NCI-H345 (cell line): ENCODE results near the gene SLC5A5.
A peak's percentile ranks its signal among the peaks of the same experiment; 100 is the strongest.
"Not testable (repeated sequence)": the region's sequence is repeated elsewhere in the genome, so short reads cannot be mapped to it uniquely, and the experiment has no call there.

Experiments used
- DNase-seq: peaks from one replicate; lab custom pipeline; 2025; lab: John Stamatoyannopoulos, UW

The SLC5A5 gene

DNA sequence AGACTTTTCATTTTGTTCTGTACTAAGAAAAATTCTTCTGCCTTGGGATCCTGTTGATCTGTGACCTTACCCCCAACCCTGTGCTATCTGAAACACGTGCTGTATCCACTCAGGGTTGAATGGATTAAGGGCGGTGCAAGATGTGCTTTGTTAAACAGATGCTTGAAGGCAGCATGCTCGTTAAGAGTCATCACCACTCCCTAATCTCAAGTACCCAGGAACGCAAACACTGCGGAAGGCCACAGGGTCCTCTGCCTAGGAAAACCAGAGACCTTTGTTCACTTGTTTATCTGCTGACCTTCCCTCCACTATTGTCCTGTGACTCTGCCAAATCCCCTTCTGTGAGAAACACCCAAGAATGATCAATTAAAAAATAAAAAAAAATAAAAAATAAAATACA lies 47.4 kb downstream of the SLC5A5 start:
- not testable (repeated sequence) for DNase-seq

DNA sequence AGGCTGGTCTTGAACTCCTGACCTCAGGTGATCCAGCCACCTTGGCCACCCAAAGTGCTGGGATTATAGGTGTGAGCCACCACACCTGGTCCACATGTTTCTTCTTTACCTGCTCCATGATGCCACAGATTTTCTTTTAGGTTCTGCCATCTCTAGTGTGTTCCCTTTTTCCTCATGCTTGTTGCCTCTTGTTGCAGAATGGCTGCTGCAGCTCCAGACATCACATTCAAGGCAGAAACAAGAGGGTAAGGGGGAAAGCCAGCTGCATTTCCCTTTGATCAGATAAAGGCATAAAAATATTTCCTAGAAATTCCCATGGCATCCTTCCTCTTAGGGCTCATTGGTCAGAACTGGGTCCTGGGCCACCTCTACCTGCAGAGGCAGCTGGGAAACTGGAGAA lies 48.8 kb downstream of the SLC5A5 start:
- DNase-seq, result no peak

DNA sequence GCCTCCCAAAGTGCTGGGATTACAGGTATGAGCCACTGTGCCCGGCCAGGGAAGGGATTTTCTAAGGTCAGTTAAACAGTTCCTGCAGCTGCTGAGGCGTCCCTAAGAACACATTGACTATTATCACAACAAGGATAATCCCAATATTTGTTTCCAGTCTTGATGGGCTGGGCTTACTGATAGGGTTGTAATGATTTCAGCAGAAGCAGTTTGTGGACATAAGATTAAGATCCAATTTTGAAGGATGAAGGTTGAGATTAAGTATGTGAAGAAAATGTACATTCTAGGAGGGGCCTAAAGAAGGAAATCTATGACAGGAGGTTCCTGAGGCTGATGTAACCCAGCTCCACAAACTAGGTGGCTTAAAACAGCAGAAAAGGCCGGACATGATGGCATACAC lies 50.4 kb downstream of the SLC5A5 start:
- no peak for DNase-seq

DNA sequence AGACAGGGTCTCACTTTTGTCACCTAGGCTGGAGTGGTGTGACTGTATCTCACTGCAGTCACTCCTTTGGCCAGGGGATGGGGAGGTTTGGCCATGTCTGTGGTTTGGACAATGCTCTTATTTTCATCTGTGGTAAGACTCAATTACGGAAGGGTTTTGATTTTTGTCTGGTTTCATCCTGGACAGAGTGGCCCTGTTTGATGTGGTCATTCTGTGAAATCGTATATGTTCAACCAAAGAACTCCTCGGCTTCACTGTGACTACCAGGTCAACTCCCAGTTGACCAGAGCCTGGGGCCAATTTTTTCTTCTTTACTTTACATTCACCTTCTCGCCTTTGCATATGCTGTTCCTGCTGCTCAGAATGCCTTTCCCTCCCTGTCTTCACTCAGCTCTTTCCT lies 54.3 kb downstream of the SLC5A5 start:
- DNase-seq, result no peak

DNA sequence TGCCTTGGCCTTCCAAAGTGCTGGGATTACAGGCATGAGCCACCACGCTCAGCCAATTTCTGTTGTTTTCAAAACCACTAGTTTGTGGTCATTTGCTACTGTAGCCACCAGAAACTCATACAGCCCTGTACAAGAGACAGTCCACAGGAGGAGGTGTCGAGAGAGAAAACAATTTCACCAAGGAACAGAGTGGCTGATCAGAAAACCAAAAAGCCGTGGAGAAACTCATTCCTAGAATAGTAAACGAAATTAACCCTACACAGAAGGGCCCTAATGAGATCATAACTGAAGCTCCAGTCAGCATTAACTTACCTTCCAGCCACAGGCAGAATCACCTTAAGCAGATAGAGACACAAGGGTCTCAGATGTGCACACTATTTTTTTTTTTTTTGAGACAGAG lies 57.3 kb downstream of the SLC5A5 start:
- no peak for DNase-seq

DNA sequence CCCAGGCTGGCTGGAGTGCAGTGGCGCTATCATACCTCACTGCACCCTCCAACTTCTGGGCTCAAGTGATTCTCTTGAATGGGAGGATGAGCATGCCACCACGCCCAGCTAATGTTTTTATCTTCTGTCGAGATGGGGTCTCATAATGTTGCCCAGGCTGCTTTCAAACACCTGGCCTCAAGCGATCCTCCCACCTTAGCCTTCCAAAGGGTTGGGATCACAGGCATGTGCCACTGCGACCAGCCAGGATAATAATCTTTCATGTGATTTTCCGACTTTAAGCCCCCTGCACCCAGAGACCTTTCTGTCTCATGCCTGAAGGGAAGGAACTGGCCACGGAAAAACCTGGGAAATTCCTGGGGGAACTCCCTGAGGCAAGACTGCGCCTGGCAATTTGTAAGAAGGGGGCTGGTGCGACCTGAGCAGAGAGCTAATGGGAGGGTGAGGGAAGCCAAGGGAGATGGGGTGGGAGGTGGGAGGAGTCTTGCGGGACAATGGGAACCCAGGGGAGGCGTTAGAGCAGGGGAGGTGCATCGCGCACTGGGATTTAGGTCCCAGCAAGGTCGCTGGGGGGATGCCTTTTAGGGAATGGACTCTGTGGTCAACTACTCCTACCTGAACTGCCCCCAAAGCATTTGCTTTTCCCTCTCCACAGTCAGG lies 59.9 kb downstream of the SLC5A5 start:
- DNase-seq, result no peak

DNA sequence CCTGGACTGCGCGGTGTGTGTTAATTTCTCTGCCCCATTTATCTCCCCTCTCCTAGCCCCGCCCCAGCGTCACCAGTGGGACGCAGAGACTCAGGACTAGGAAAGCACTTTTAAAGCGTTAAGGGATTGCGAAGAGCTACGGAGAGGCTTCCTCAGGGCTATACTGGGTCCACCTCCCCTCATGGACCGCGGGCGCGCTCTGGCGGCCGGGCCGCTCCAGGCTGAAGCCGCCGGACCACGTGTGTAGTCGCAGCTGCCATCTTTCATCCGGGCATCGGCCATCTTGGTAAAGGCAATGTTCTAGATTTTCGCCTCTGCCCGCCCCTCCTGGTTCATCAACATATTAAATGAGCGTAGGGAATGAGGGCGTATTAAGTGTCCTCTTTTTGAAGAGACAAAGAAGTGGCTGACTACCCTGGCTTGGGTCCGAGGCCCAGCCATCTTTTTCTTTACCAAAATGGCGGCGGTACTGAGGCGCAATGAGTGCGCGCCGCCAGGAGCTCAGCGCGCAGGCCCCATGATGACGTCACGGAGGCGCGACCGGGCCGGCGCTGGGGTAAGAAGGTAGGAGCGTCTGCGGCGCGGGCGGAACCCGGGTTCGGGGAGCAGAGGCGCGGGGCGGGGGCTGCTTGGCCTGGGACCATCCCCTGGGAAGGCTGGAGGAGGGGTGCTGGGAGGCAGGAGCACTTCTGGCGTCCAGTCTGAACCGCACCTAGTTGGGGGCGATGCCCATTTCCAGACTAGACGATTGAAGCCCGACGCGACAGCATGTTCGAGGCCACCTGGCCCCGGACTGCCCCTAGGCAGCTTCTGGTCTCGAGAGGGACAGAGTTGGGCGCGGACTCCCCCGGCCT lies 61.0 kb downstream of the SLC5A5 start, which contains the start of gene CCDC124:
Gene CCDC124 (plus strand): TSS at position 531 of the 854 bp plus-strand sequence. CDS start 3,406 bp downstream, outside the sequence.
- DNase-seq, result peak; percentile 86

DNA sequence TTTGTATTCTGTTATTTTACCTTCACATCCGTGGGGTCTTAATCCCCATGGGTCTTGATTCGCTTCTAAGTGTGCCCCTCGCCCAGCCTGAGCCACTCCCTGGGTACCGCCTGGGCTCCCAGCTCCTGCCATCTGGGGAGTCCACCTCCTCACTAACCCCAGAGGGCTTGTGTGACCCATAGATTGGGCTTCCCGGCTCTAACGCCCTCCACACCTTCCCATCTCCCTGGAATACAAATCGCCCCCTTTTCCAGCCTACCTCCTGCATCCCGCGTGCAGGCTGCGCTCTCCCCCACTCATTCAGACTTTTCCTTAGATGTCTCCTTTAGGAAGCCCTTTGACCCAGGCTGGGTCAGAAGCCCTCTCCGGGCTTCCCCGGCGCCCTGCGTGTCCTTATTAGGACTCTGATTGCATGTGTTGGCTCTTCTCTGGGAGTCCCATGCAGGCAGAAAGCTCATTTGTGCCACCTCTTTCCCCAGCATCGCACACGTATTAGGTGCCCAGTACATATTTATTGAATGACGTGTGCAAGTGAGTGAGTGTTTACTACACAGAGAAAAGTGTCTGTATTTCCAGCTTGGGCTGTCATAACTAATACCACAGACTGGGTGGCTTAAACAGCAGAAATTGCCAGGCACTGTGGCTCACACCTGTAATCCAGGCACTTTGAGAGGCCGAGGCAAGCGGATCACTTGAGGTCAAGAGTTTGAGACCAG lies 61.8 kb downstream of the SLC5A5 start:
- no peak for DNase-seq

DNA sequence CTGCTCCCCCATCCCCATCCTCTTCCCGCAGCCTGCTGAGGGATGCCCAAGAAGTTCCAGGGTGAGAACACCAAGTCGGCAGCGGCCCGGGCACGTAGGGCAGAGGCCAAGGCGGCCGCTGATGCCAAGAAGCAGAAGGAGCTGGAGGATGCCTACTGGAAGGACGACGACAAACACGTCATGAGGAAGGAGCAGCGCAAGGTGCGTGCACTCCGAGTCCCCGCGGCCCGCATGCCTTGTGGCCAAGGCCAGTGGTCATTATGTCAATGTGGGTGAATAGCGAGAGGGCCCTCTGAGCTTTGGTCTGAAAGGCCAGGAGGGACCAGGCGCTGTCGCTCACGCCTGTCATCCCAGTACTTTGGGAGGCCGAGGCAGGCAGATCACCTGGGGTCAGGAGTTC lies 64.6 kb downstream of the SLC5A5 start:
- no peak for DNase-seq

DNA sequence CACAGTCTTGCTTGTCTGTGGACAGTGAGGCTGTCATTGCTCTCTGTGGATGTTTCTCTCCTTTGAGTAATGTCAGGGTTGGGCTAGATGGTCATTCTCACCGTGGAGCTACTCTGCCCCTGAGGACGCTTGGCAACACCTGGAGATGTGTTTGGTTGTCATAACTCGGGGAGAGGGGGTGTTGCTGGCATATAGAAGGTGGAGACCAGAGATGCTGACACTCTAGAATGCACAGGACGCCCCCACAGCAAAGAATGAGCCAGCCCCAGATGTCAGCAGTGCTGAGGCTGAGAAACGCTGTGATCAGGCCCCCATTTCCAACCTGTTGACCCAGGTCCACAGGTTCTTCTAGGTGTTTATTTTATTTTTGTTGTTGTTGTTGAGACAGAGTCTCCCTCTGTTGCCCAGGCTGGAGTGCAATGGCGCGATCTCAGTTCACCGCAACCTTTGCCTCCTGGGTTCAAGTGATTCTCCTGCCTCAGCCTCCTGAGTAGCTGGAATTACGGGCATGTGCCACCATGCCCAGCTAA lies 65.7 kb downstream of the SLC5A5 start:
- no peak for DNase-seq

DNA sequence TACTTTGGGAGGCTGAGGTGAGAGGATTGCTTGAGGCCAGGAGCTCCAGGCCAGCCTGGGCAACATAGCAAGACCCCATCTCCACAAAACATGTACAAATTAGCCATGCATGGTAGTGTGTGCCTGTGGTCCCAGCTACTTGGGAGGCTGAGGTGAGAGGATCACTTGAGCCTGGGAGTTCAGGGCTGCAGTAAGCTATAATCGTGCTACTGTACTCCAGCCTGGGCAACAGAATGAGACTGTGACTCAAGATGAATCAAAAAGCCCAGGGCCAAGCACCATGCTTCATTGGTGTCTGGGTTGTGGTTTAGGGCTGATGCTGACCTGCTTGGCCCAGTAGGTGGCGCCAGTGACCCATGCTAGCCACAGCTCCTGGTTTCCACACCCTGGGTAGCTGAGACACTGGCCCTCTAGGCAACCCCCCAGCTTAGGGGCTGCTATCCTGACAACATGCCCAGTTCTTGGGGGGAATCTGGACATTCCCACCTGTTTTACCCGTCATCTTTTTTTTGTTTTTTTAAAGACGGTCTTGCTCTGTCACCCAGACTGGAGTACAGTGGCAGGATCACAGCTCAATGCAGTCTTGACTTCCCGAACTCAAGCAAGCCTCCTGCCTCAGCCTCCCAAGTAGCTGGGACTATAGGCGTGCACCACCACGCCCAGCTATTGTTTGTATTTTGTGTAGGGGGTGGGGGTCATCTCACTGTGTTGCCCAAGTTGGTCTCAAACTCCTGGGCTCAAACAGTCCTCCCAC lies 66.5 kb downstream of the SLC5A5 start:
- DNase-seq, result peak; percentile 24

DNA sequence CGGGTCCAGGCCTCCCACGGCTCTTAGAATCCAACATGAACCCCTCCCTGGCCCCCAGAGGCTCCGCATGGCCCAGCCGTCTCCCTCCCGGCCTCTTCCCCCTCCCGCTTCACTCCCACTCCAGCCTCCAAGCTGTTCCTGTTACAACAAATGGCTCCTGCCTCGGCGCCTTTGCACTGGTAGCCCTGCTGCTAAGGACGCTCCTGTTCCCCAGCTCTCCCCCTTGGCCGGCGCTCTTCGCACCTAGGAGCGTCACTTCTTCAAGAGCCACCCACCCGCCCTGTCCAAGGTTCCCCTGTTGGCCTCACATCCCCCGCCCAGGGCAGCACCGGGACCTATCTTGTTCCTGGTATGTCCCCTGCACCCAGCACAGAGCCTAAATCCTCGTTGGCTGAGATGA lies 70.4 kb downstream of the SLC5A5 start:
- no peak for DNase-seq

DNA sequence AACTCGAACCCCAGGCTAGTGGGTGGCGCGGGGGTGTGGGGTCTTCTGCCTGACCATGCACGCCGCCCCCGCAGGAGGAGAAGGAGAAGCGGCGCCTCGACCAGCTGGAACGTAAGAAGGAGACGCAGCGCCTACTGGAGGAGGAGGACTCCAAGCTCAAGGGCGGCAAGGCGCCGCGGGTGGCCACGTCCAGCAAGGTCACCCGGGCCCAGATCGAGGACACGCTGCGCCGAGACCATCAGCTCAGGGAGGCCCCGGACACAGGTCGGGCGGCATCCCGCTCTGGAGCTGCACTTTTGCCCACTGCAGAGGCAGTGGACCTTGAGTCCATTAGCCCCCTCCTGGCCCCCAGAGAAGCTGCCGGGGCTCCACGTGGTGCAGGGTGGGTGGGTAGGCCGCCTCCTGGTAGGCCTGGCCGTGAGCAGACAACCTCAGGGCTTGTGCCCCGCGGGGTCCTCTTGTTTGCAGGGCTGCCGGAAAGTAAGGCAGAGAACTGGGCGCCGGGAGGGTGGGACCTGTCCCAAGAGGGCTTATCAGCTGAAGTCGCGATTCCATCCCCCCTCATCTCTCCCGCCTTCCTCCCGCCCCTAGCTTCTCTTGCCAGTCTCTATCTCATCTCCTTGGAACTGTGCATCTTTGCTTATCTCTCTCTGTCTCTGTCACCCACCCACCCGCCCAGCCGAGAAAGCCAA lies 71.0 kb downstream of the SLC5A5 start:
- DNase-seq, result no peak

DNA sequence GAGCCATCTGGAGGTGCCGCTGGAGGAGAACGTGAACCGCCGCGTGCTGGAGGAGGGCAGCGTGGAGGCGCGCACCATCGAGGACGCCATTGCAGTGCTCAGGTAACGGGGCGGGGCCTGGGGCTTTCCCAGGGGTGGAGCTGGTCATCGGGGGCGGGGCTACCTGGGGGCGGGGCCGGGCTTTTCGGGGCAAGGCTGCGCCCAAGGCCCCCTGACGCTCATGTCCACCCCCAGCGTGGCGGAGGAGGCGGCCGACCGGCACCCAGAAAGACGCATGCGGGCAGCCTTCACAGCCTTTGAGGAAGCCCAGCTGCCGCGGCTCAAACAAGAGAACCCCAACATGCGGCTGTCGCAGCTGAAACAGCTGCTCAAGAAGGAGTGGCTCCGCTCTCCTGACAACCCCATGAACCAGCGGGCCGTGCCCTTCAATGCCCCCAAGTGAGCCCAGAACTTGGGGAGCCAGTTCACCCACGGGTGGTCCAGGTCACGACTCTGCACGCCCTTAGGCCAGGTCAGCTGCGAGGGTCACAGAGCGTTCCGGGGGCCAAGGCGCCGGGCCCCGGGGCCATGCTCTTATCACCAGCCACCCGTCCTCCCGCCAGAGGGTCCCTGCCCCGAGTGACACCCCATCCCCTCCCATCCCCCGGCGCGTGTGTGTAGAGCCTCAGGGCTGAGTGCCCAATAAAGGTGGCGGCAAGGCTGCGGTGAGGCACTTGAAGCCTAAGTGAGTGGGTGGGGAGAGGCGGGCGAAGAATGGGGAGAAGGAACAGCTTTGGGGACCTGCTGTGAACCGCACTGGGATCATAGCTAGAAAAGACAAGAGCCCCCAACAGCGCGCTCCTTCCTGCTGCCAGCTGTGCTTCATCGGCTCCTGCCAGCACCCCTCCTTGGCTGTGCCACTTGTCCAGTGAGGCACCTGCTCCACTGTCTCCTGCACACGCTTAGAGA lies 71.8 kb downstream of the SLC5A5 start:
- no peak for DNase-seq

DNA sequence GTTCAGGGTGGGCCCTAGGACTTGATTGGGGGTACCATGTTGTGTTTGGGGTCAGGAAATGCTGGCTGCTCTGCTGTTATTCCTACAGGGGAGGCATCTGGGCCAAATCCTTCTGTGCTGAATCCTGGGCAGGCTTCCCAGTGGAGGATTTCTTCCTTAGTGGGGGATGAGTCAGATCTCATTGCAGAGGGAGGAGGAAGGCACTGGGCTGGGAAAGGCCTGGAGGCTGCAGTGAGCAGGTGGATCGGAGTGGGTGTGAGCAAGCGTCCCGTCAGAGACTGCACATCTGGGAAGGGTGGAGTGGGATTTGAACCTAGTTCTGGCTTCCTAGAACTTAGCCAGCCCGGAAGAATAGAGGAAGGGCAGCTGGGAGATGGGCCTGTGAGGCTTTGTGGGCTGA lies 72.6 kb downstream of the SLC5A5 start:
- DNase-seq, result no peak
